ENCODE results near the gene COG3. TPM values are rescaled to one million over a fixed set of nuclear protein-coding genes. Genes with fewer than 3 reads are reported as not detected.

COG3 gene
- total and polyA plus RNA-seq, 4 donors: 22.8 to 113 (median 38.2) TPM

GRCh38 chr13:45575146-45575829 is 110.5 kb downstream of the COG3 start:
- no peak overlapping the region for H3K27ac ChIP-seq (ENCODE audit: low read depth in 1 of 2, low read length in 2 of 2)
- H3K27me3 ChIP-seq (ENCODE audit: control insufficient read depth in 4 of 4, insufficient read depth in 4 of 4, low read length in 3 of 4): peaks cover 0 to 2% (median 0%) of the 10 kb centered on the region in 4 donors
- no peaks in the 10 kb centered on the region for H3K36me3 ChIP-seq (ENCODE audit: control insufficient read depth in 4 of 4, insufficient read depth in 3 of 4, low read depth in 1 of 4, low read length in 3 of 4)
- H3K4me1 ChIP-seq (ENCODE audit: control insufficient read depth in 4 of 4, insufficient read depth in 4 of 4, low read length in 3 of 4): no peaks in the 10 kb centered on the region
- no peak overlapping the region for H3K4me3 ChIP-seq (ENCODE audit: low read depth in 1 of 3, low read length in 3 of 3)
- no peak for DNase-seq (ENCODE audit: low spot score)
- no peak for TF ChIP-seq NR2F2 (IDR thresholded peaks at IDR 0.05)
- TF ChIP-seq JUND (IDR thresholded peaks at IDR 0.05): no peak
- no peak for TF ChIP-seq TAF1 (conservative IDR thresholded peaks at IDR 0.05)
- no peak for TF ChIP-seq HNF4A (conservative IDR thresholded peaks at IDR 0.05)
- no peak for TF ChIP-seq SP1 (IDR thresholded peaks at IDR 0.05)
- no peak for TF ChIP-seq MAX (IDR thresholded peaks at IDR 0.05)
- TF ChIP-seq REST (IDR thresholded peaks at IDR 0.05): no peak
- no peak for TF ChIP-seq HNF4G (IDR thresholded peaks at IDR 0.05)
- peaks cover 0 to 2% (median 0%) of the 10 kb centered on the region in 4 donors for H3K9me3 ChIP-seq (ENCODE audit: control insufficient read depth in 4 of 4, low read length in 3 of 4)
- H3K9ac ChIP-seq (ENCODE audit: low read depth in 1 of 2, low read length in 2 of 2): no peak overlapping the region
- WGBS: 90% methylated on average over 16 of the region's 16 CpGs

- 86% methylated on average over 1 of the region's 1 CpG for WGBS
- peaks cover 0 to 2% (median 0%) of the 10 kb centered on the region in 4 donors for H3K27me3 ChIP-seq (ENCODE audit: control insufficient read depth in 4 of 4, insufficient read depth in 4 of 4, low read length in 3 of 4)
- no peak overlapping the region for H3K9ac ChIP-seq (ENCODE audit: low read depth in 1 of 2, low read length in 2 of 2)
- no peak overlapping the region for H3K27ac ChIP-seq (ENCODE audit: low read depth in 1 of 2, low read length in 2 of 2)
- DNase-seq (ENCODE audit: low spot score): no peak
- H3K4me3 ChIP-seq (ENCODE audit: low read depth in 1 of 3, low read length in 3 of 3): no peak overlapping the region
- no peak for TF ChIP-seq GABPA (IDR thresholded peaks at IDR 0.05 in 1 of 2, conservative IDR thresholded peaks at IDR 0.05 in 1 of 2)
- TF ChIP-seq MAX (IDR thresholded peaks at IDR 0.05): no peak
- TF ChIP-seq HNF4G (IDR thresholded peaks at IDR 0.05): no peak
- no peaks in the 10 kb centered on the region for H3K36me3 ChIP-seq (ENCODE audit: control insufficient read depth in 4 of 4, insufficient read depth in 3 of 4, low read depth in 1 of 4, low read length in 3 of 4)
- H3K9me3 ChIP-seq (ENCODE audit: control insufficient read depth in 4 of 4, low read length in 3 of 4): no peaks in the 10 kb centered on the region
- no peaks in the 10 kb centered on the region for H3K4me1 ChIP-seq (ENCODE audit: control insufficient read depth in 4 of 4, insufficient read depth in 4 of 4, low read length in 3 of 4)
These were observed 111.1 kb downstream of the COG3 start for GRCh38 chr13:45575830-45576180.

GRCh38 chr13:45576466-45576865 is 111.7 kb downstream of the COG3 start:
- no peaks in the 10 kb centered on the region for H3K27me3 ChIP-seq (ENCODE audit: control insufficient read depth in 4 of 4, insufficient read depth in 4 of 4, low read length in 3 of 4)
- H3K9ac ChIP-seq (ENCODE audit: low read depth in 1 of 2, low read length in 2 of 2): no peak overlapping the region
- no peak overlapping the region for H3K4me3 ChIP-seq (ENCODE audit: low read depth in 1 of 3, low read length in 3 of 3)
- H3K9me3 ChIP-seq (ENCODE audit: control insufficient read depth in 4 of 4, low read length in 3 of 4): no peaks in the 10 kb centered on the region
- DNase-seq (ENCODE audit: low spot score): no peak
- H3K27ac ChIP-seq (ENCODE audit: low read depth in 1 of 2, low read length in 2 of 2): no peak overlapping the region
- no peaks in the 10 kb centered on the region for H3K4me1 ChIP-seq (ENCODE audit: control insufficient read depth in 4 of 4, insufficient read depth in 4 of 4, low read length in 3 of 4)
- WGBS: 83% methylated on average over 4 of the region's 4 CpGs
- H3K36me3 ChIP-seq (ENCODE audit: control insufficient read depth in 4 of 4, insufficient read depth in 3 of 4, low read depth in 1 of 4, low read length in 3 of 4): no peaks in the 10 kb centered on the region
- TF ChIP-seq RXRA (IDR thresholded peaks at IDR 0.05) (no peak), JUND (IDR thresholded peaks at IDR 0.05) (no peak), RAD21 (IDR thresholded peaks at IDR 0.05) (no peak), HNF4A (conservative IDR thresholded peaks at IDR 0.05) (no peak), GABPA (IDR thresholded peaks at IDR 0.05 in 1 of 2, conservative IDR thresholded peaks at IDR 0.05 in 1 of 2) (no peak), YY1 (IDR thresholded peaks at IDR 0.05) (no peak), ZBTB33 (IDR thresholded peaks at IDR 0.05) (no peak), ATF3 (IDR thresholded peaks at IDR 0.05) (no peak), FOXA1 (IDR thresholded peaks at IDR 0.05) (no peak), HNF4G (IDR thresholded peaks at IDR 0.05) (no peak), TAF1 (conservative IDR thresholded peaks at IDR 0.05) (no peak), CTCF (IDR thresholded peaks at IDR 0.05; ENCODE audit: low read depth, low read length, missing input control) (no peak), SP1 (IDR thresholded peaks at IDR 0.05) (no peak), MAX (IDR thresholded peaks at IDR 0.05) (no peak), EGR1 (IDR thresholded peaks at IDR 0.05; ENCODE audit: low read depth in 2 of 2) (no peak), FOXA2 (IDR thresholded peaks at IDR 0.05) (no peak), NR2F2 (IDR thresholded peaks at IDR 0.05) (no peak)
